ENCODE results near the gene RTCB.

The RTCB gene

GRCh38 chr22:32348031-32348611, 63.9 kb downstream of the RTCB start:
- no peak for DNase-seq
- in situ Hi-C loops (cut with HindIII; ENCODE audit: low pct_ligation_motif_present, low pct_unique_long_range_greater_than_20kb, low sequenced_read_pairs): no loop called here

GRCh38 chr22:32343941-32344340, 68.1 kb downstream of the RTCB start:
- DNase-seq: no peak
- in situ Hi-C loops (cut with HindIII; ENCODE audit: low pct_ligation_motif_present, low pct_unique_long_range_greater_than_20kb, low sequenced_read_pairs): no loop called here

- DNase-seq: no peak
- in situ Hi-C loops (cut with HindIII; ENCODE audit: low pct_ligation_motif_present, low pct_unique_long_range_greater_than_20kb, low sequenced_read_pairs): no loop called here
These were observed 69.1 kb downstream of the RTCB start for GRCh38 chr22:32342977-32343376.

GRCh38 chr22:32341122-32341740, 70.8 kb downstream of the RTCB start:
- in situ Hi-C loops (cut with HindIII; ENCODE audit: low pct_ligation_motif_present, low pct_unique_long_range_greater_than_20kb, low sequenced_read_pairs): no loop called here
- DNase-seq: peak; percentile 80

GRCh38 chr22:32340411-32340810, 71.6 kb downstream of the RTCB start:
- in situ Hi-C loops (cut with HindIII; ENCODE audit: low pct_ligation_motif_present, low pct_unique_long_range_greater_than_20kb, low sequenced_read_pairs): no loop called here
- DNase-seq: no peak

- DNase-seq: no peak
- in situ Hi-C loops (cut with HindIII; ENCODE audit: low pct_ligation_motif_present, low pct_unique_long_range_greater_than_20kb, low sequenced_read_pairs): no loop called here
These were observed 72.6 kb downstream of the RTCB start for GRCh38 chr22:32339190-32340012.

- in situ Hi-C loops (cut with HindIII; ENCODE audit: low pct_ligation_motif_present, low pct_unique_long_range_greater_than_20kb, low sequenced_read_pairs): no loop called here
- DNase-seq: peak; percentile 48
These were observed 73.3 kb downstream of the RTCB start for GRCh38 chr22:32338757-32339156.

Data from ACHN (cell line).